HUES48 (cell line): Measurements from ENCODE around the gene GPR176.

Experiments
- H3K27ac ChIP-seq: one replicate; pipeline ENCODE4 v1.7.0; 2013; ENCODE audit warnings: low read depth, low read length, inconsistent platforms
- H3K27me3 ChIP-seq: 2 replicates; pipeline ENCODE4 v1.6.1; 2013; ENCODE audit warnings: mild to moderate bottlenecking, low read length; ENCODE audit not compliant: control insufficient read depth, insufficient read depth
- H3K36me3 ChIP-seq: 2 replicates; pipeline ENCODE4 v1.6.1; 2013; ENCODE audit warnings: low read length; ENCODE audit not compliant: control insufficient read depth, insufficient read depth
- H3K4me1 ChIP-seq: 2 replicates; pipeline ENCODE4 v1.6.1; 2013; ENCODE audit warnings: mild to moderate bottlenecking, low read length; ENCODE audit not compliant: control insufficient read depth, insufficient read depth
- H3K4me3 ChIP-seq: 2 replicates; pipeline ENCODE4 v1.5.1; 2013; ENCODE audit warnings: mild to moderate bottlenecking, low read depth, low read length
- H3K9ac ChIP-seq: 2 replicates; pipeline ENCODE4 v1.6.1; 2013; ENCODE audit warnings: mild to moderate bottlenecking, low read depth, low read length, moderate library complexity
- H3K9me3 ChIP-seq: 2 replicates; pipeline ENCODE4 v1.6.1; 2013; ENCODE audit warnings: low read length; ENCODE audit not compliant: control insufficient read depth, insufficient read depth

The GPR176 gene

GRCh38 chr15:39892418-39892817, 27.6 kb downstream of the GPR176 start:
- no peak overlapping the region for H3K9ac ChIP-seq
- H3K4me3 ChIP-seq, result no peak overlapping the region
- no peaks in the 10 kb centered on the region for H3K9me3 ChIP-seq
- H3K36me3 ChIP-seq, result peaks cover 18% of the 10 kb centered on the region
- H3K27ac ChIP-seq, result peak overlapping the region; percentile 48
- H3K4me1 ChIP-seq, result peaks cover 51% of the 10 kb centered on the region
- no peaks in the 10 kb centered on the region for H3K27me3 ChIP-seq

- H3K4me3 ChIP-seq, result no peak overlapping the region
- H3K36me3 ChIP-seq, result peaks cover 19% of the 10 kb centered on the region
- no peaks in the 10 kb centered on the region for H3K27me3 ChIP-seq
- peak overlapping the region; percentile 56 for H3K27ac ChIP-seq
- no peak overlapping the region for H3K9ac ChIP-seq
- peaks cover 65% of the 10 kb centered on the region for H3K4me1 ChIP-seq
- H3K9me3 ChIP-seq, result no peaks in the 10 kb centered on the region
Measured at GRCh38 chr15:39890621-39891020, 29.4 kb downstream of the GPR176 start.

GRCh38 chr15:39889601-39890000, 30.5 kb downstream of the GPR176 start:
- Histone ChIP-seq H3K4me3 (no peak overlapping the region), H3K9me3 (no peaks in the 10 kb centered on the region), H3K36me3 (peaks cover 18% of the 10 kb centered on the region), H3K4me1 (peaks cover 75% of the 10 kb centered on the region), H3K27ac (peak overlapping the region; percentile 64), H3K9ac (no peak overlapping the region), H3K27me3 (no peaks in the 10 kb centered on the region)

GRCh38 chr15:39888809-39889208, 31.3 kb downstream of the GPR176 start:
- Histone ChIP-seq H3K36me3 (peaks cover 18% of the 10 kb centered on the region), H3K27ac (peak overlapping the region; percentile 99), H3K9ac (peak overlapping the region; percentile 57), H3K9me3 (no peaks in the 10 kb centered on the region), H3K27me3 (no peaks in the 10 kb centered on the region), H3K4me3 (peak overlapping the region; percentile 11; the same call in 1 of the 2 replicates), H3K4me1 (peaks cover 83% of the 10 kb centered on the region)

GRCh38 chr15:39888243-39888642, 31.8 kb downstream of the GPR176 start:
- Histone ChIP-seq H3K4me3 (peak overlapping the region; percentile 11; the same call in 1 of the 2 replicates), H3K27ac (peak overlapping the region; percentile 99), H3K4me1 (peaks cover 88% of the 10 kb centered on the region), H3K9me3 (no peaks in the 10 kb centered on the region), H3K36me3 (peaks cover 18% of the 10 kb centered on the region), H3K9ac (peak overlapping the region; percentile 57), H3K27me3 (no peaks in the 10 kb centered on the region)

GRCh38 chr15:39887832-39888231, 32.2 kb downstream of the GPR176 start:
- peaks cover 91% of the 10 kb centered on the region for H3K4me1 ChIP-seq
- peaks cover 18% of the 10 kb centered on the region for H3K36me3 ChIP-seq
- H3K27me3 ChIP-seq, result no peaks in the 10 kb centered on the region
- peak overlapping the region; percentile 57 for H3K9ac ChIP-seq
- H3K4me3 ChIP-seq, result no peak overlapping the region; the same call in 1 of the 2 replicates
- peak overlapping the region; percentile 99 for H3K27ac ChIP-seq
- H3K9me3 ChIP-seq, result no peaks in the 10 kb centered on the region

- Histone ChIP-seq H3K27ac (peak overlapping the region; percentile 99), H3K4me3 (no peak overlapping the region), H3K9me3 (no peaks in the 10 kb centered on the region), H3K4me1 (peaks cover 91% of the 10 kb centered on the region), H3K27me3 (no peaks in the 10 kb centered on the region), H3K36me3 (peaks cover 21% of the 10 kb centered on the region), H3K9ac (peak overlapping the region; percentile 67)
Measured at GRCh38 chr15:39887211-39887610, 32.9 kb downstream of the GPR176 start.

GRCh38 chr15:39886418-39886817, 33.6 kb downstream of the GPR176 start:
- Histone ChIP-seq H3K9ac (peak overlapping the region; percentile 67), H3K27me3 (no peaks in the 10 kb centered on the region), H3K4me1 (peaks cover 91% of the 10 kb centered on the region), H3K9me3 (no peaks in the 10 kb centered on the region), H3K4me3 (no peak overlapping the region), H3K27ac (peak overlapping the region; percentile 98), H3K36me3 (peaks cover 16% of the 10 kb centered on the region)

GRCh38 chr15:39885099-39885777, 34.8 kb downstream of the GPR176 start:
- Histone ChIP-seq H3K4me3 (no peak overlapping the region; the same call in 1 of the 2 replicates), H3K9me3 (no peaks in the 10 kb centered on the region), H3K36me3 (peaks cover 13% of the 10 kb centered on the region), H3K9ac (0 out of 2 replicates have a peak overlapping the region, but pooled peaks have one; percentile 15), H3K27me3 (no peaks in the 10 kb centered on the region), H3K27ac (peak overlapping the region; percentile 98), H3K4me1 (peaks cover 88% of the 10 kb centered on the region)

- Histone ChIP-seq H3K4me1 (peaks cover 80% of the 10 kb centered on the region), H3K9ac (0 out of 2 replicates have a peak overlapping the region, but pooled peaks have one; percentile 15), H3K27ac (peak overlapping the region; percentile 98), H3K36me3 (peaks cover 13% of the 10 kb centered on the region), H3K27me3 (no peaks in the 10 kb centered on the region), H3K4me3 (no peak overlapping the region), H3K9me3 (no peaks in the 10 kb centered on the region)
Measured at GRCh38 chr15:39884351-39884750, 35.7 kb downstream of the GPR176 start.

GRCh38 chr15:39882602-39883001, 37.5 kb downstream of the GPR176 start:
- H3K4me1 ChIP-seq, result peaks cover 64% of the 10 kb centered on the region
- H3K36me3 ChIP-seq, result peaks cover 13% of the 10 kb centered on the region

More at GRCh38 chr15:39882602-39883001, 37.5 kb downstream of the GPR176 start:
- Histone ChIP-seq H3K4me3 (no peak overlapping the region), H3K27ac (no peak overlapping the region), H3K9ac (no peak overlapping the region), H3K9me3 (no peaks in the 10 kb centered on the region), H3K27me3 (no peaks in the 10 kb centered on the region)
